ENCODE results near the gene SOST. TPM values are rescaled to one million over a fixed set of nuclear protein-coding genes. Genes with fewer than 3 reads are reported as not detected.

SOST gene
- total and polyA plus RNA-seq, 2 donors: 0.14 to 0.30 TPM

DNA sequence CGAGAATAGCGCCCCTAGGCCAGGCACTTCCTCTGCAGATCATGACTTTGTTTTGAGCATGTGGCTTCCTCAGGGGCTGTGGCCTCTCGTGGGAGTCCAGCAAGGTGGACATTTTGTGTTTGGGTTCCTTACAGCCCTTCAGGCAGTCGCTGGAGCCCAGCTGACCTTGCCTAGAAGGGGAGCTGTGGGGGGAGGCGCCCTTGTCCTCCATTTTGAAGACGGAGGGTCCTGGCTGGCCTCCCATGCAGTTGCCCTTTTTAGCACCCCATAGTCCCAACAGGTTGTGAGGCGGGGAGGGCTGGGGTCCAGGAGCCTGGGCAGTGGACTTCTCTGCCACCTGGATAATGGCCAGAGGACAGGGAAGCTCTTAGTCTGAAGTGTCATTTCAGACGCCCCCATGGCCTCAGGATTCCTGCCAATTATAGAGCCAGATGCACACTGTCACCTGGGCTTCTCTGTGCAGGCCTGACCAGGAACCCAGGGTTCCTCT lies 1.4 kb downstream of the SOST start:
- H3K27ac ChIP-seq (ENCODE audit: low read depth in 1 of 2, low read length in 1 of 2): no peak overlapping the region
- H3K4me1 ChIP-seq (ENCODE audit: control insufficient read depth in 2 of 2, insufficient read depth in 2 of 2, low read length in 2 of 2): no peaks in the 10 kb centered on the region
- no peaks in the 10 kb centered on the region for H3K9me3 ChIP-seq (ENCODE audit: control insufficient read depth in 2 of 2, insufficient read depth in 1 of 2, low read length in 1 of 2)
- H3K27me3 ChIP-seq (ENCODE audit: control insufficient read depth in 2 of 2, insufficient read depth in 1 of 2, low read length in 1 of 2): peaks cover 30 to 62% of the 10 kb centered on the region in 2 donors
- DNase-seq (ENCODE audit: low read depth in 6 of 9, low spot score in 9 of 9): no peak
- H3K36me3 ChIP-seq (ENCODE audit: control insufficient read depth in 2 of 2, insufficient read depth in 2 of 2, low read length in 1 of 2): no peaks in the 10 kb centered on the region
- H3K4me3 ChIP-seq (ENCODE audit: low read length in 2 of 2): no peak overlapping the region
- 89% methylated on average over 8 of the region's 8 CpGs for WGBS

GRCh38 chr17:43756201-43756600 lies 2.4 kb downstream of the SOST start:
- H3K36me3 ChIP-seq (ENCODE audit: control insufficient read depth in 2 of 2, insufficient read depth in 2 of 2, low read length in 1 of 2): no peaks in the 10 kb centered on the region
- H3K9me3 ChIP-seq (ENCODE audit: control insufficient read depth in 2 of 2, insufficient read depth in 1 of 2, low read length in 1 of 2): no peaks in the 10 kb centered on the region
- WGBS: 97% methylated on average over 6 of the region's 6 CpGs
- no peaks in the 10 kb centered on the region for H3K4me1 ChIP-seq (ENCODE audit: control insufficient read depth in 2 of 2, insufficient read depth in 2 of 2, low read length in 2 of 2)
- no peak overlapping the region for H3K27ac ChIP-seq (ENCODE audit: low read depth in 1 of 2, low read length in 1 of 2)
- DNase-seq (ENCODE audit: low read depth in 6 of 9, low spot score in 9 of 9): no peak
- peaks cover 30 to 62% of the 10 kb centered on the region in 2 donors for H3K27me3 ChIP-seq (ENCODE audit: control insufficient read depth in 2 of 2, insufficient read depth in 1 of 2, low read length in 1 of 2)
- no peak overlapping the region for H3K4me3 ChIP-seq (ENCODE audit: low read length in 2 of 2)

GRCh38 chr17:43755389-43755875 lies 3.2 kb downstream of the SOST start:
- Histone ChIP-seq H3K27me3 (ENCODE audit: control insufficient read depth in 2 of 2, insufficient read depth in 1 of 2, low read length in 1 of 2) (peaks cover 30 to 67% of the 10 kb centered on the region in 2 donors), H3K27ac (ENCODE audit: low read depth in 1 of 2, low read length in 1 of 2) (no peak overlapping the region), H3K4me3 (ENCODE audit: low read length in 2 of 2) (no peak overlapping the region), H3K36me3 (ENCODE audit: control insufficient read depth in 2 of 2, insufficient read depth in 2 of 2, low read length in 1 of 2) (no peaks in the 10 kb centered on the region), H3K4me1 (ENCODE audit: control insufficient read depth in 2 of 2, insufficient read depth in 2 of 2, low read length in 2 of 2) (no peaks in the 10 kb centered on the region), H3K9me3 (ENCODE audit: control insufficient read depth in 2 of 2, insufficient read depth in 1 of 2, low read length in 1 of 2) (no peaks in the 10 kb centered on the region)
- 8% methylated on average over 60 of the region's 60 CpGs for WGBS
- DNase-seq (ENCODE audit: low read depth in 6 of 9, low spot score in 9 of 9): peak in 1 of 9 donors; percentile 12

GRCh38 chr17:43754947-43755346 lies 3.6 kb downstream of the SOST start:
- Histone ChIP-seq H3K4me1 (ENCODE audit: control insufficient read depth in 2 of 2, insufficient read depth in 2 of 2, low read length in 2 of 2) (no peaks in the 10 kb centered on the region), H3K9me3 (ENCODE audit: control insufficient read depth in 2 of 2, insufficient read depth in 1 of 2, low read length in 1 of 2) (no peaks in the 10 kb centered on the region), H3K27me3 (ENCODE audit: control insufficient read depth in 2 of 2, insufficient read depth in 1 of 2, low read length in 1 of 2) (peaks cover 30 to 68% of the 10 kb centered on the region in 2 donors), H3K4me3 (ENCODE audit: low read length in 2 of 2) (no peak overlapping the region), H3K27ac (ENCODE audit: low read depth in 1 of 2, low read length in 1 of 2) (no peak overlapping the region), H3K36me3 (ENCODE audit: control insufficient read depth in 2 of 2, insufficient read depth in 2 of 2, low read length in 1 of 2) (no peaks in the 10 kb centered on the region)
- 40% methylated on average over 21 of the region's 21 CpGs for WGBS
- no peak for DNase-seq (ENCODE audit: low read depth in 6 of 9, low spot score in 9 of 9)

DNA sequence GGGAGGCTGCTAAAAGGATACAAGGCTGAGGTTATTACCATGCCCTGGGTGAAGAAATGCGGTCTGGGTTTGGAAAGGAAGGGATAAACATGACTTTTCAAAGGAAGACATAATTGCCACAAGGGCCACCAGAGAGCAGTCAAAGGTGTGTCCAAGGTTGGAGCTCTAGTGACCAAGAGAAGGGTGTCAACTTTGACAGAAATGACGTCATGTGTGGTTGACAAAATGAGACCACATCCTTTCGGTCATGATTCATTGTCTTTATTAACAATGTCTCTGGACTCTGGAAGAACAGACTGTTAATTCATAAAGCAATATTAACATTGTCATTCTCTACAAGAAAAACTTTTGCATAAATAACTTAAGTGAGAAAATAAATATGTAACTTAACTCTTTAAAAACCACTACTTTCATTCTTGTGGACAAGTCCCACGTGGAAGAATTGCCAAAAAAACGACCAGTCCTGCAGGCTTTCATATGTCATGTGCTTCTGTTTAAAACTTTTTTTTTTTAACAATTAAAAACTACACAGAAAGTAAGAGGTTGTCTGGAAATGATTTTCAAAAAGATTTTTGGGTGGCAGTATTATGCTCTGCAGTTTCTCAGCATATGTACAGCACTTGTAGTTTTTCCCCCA lies 5.0 kb downstream of the SOST start:
- Histone ChIP-seq H3K36me3 (ENCODE audit: control insufficient read depth in 2 of 2, insufficient read depth in 2 of 2, low read length in 1 of 2) (no peaks in the 10 kb centered on the region), H3K4me3 (ENCODE audit: low read length in 2 of 2) (no peak overlapping the region), H3K27ac (ENCODE audit: low read depth in 1 of 2, low read length in 1 of 2) (no peak overlapping the region), H3K27me3 (ENCODE audit: control insufficient read depth in 2 of 2, insufficient read depth in 1 of 2, low read length in 1 of 2) (peaks cover 30 to 69% of the 10 kb centered on the region in 2 donors), H3K4me1 (ENCODE audit: control insufficient read depth in 2 of 2, insufficient read depth in 2 of 2, low read length in 2 of 2) (no peaks in the 10 kb centered on the region), H3K9me3 (ENCODE audit: control insufficient read depth in 2 of 2, insufficient read depth in 1 of 2, low read length in 1 of 2) (no peaks in the 10 kb centered on the region)
- WGBS: 74% methylated on average over 5 of the region's 5 CpGs
- no peak for DNase-seq (ENCODE audit: low read depth in 6 of 9, low spot score in 9 of 9)

DNA sequence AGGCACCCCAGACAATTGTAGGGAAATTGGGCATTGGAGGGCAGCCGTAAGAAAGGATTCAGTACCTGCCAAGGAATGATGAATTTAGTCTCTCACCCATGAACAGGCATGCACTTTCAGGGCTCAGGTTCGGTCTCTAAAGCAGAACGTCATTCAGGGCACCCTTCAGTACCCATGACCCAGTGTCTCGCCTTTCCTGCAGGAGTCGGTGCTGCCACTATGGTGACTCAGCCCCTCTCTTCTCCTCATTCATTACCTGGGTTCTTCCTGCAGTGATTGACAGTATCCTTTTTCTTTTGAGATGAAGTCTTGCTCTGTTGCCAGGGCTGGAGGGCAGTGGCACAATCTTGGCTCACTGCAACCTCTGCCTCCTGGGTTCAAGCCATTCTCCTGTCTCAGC lies 8.4 kb downstream of the SOST start:
- Histone ChIP-seq H3K27ac (ENCODE audit: low read depth in 1 of 2, low read length in 1 of 2) (no peak overlapping the region), H3K9me3 (ENCODE audit: control insufficient read depth in 2 of 2, insufficient read depth in 1 of 2, low read length in 1 of 2) (no peaks in the 10 kb centered on the region), H3K4me1 (ENCODE audit: control insufficient read depth in 2 of 2, insufficient read depth in 2 of 2, low read length in 2 of 2) (no peaks in the 10 kb centered on the region), H3K4me3 (ENCODE audit: low read length in 2 of 2) (no peak overlapping the region), H3K27me3 (ENCODE audit: control insufficient read depth in 2 of 2, insufficient read depth in 1 of 2, low read length in 1 of 2) (peaks cover 14 to 44% of the 10 kb centered on the region in 2 donors), H3K36me3 (ENCODE audit: control insufficient read depth in 2 of 2, insufficient read depth in 2 of 2, low read length in 1 of 2) (no peaks in the 10 kb centered on the region)
- no peak for DNase-seq (ENCODE audit: low read depth in 6 of 9, low spot score in 9 of 9)
- whole genome bisulfite sequencing: 82% methylated on average over 5 of the region's 5 CpGs

DNA sequence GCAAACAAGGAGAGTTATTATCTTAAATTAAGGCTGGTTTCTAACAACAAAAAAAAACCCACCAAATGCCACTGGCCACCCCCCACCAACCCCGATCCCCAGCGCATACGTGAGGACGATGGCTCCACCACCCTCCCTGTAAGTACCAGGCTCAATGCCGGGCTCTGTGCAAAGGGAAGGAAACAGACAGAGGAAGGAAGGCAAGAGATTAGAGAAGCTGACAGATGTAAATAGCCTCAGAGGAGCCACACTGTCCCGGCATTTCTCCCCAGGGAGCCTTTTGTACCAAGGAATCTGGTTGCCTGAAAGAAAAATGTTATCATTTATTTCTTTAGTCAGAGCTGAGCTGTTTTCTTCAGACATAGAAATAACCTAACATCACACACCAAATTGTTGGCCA lies 13.1 kb downstream of the SOST start:
- no peak for DNase-seq (ENCODE audit: low read depth in 6 of 9, low spot score in 9 of 9)
- peaks cover 0 to 32% of the 10 kb centered on the region in 2 donors for H3K27me3 ChIP-seq (ENCODE audit: control insufficient read depth in 2 of 2, insufficient read depth in 1 of 2, low read length in 1 of 2)
- WGBS: 6% methylated on average over 6 of the region's 6 CpGs
- H3K27ac ChIP-seq (ENCODE audit: low read depth in 1 of 2, low read length in 1 of 2): no peak overlapping the region
- no peaks in the 10 kb centered on the region for H3K36me3 ChIP-seq (ENCODE audit: control insufficient read depth in 2 of 2, insufficient read depth in 2 of 2, low read length in 1 of 2)
- no peaks in the 10 kb centered on the region for H3K4me1 ChIP-seq (ENCODE audit: control insufficient read depth in 2 of 2, insufficient read depth in 2 of 2, low read length in 2 of 2)
- H3K9me3 ChIP-seq (ENCODE audit: control insufficient read depth in 2 of 2, insufficient read depth in 1 of 2, low read length in 1 of 2): no peaks in the 10 kb centered on the region
- H3K4me3 ChIP-seq (ENCODE audit: low read length in 2 of 2): no peak overlapping the region

DNA sequence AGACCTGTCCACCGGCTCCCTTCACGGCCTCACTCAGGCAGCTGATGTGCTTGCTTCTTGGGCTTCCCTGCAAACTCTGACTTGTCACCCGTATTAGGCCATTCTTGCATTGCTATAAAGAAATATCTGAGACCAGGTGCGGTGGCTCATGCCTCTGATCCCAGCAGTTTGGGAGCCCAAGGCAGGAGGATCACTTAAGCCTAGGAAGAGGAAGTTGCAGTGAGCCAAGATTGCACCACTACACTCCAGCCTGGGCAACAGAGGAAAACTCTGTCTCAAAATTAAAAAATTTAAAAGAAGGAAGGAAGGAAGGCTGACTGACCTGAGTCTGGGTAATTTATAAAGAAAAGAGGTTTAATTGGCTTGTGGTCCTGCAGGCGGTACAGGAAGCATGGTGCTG lies 17.0 kb downstream of the SOST start:
- Histone ChIP-seq H3K36me3 (ENCODE audit: control insufficient read depth in 2 of 2, insufficient read depth in 2 of 2, low read length in 1 of 2) (no peaks in the 10 kb centered on the region), H3K4me3 (ENCODE audit: low read length in 2 of 2) (no peak overlapping the region), H3K27me3 (ENCODE audit: control insufficient read depth in 2 of 2, insufficient read depth in 1 of 2, low read length in 1 of 2) (peaks cover 0 to 24% of the 10 kb centered on the region in 2 donors), H3K27ac (ENCODE audit: low read depth in 1 of 2, low read length in 1 of 2) (no peak overlapping the region), H3K9me3 (ENCODE audit: control insufficient read depth in 2 of 2, insufficient read depth in 1 of 2, low read length in 1 of 2) (no peaks in the 10 kb centered on the region), H3K4me1 (ENCODE audit: control insufficient read depth in 2 of 2, insufficient read depth in 2 of 2, low read length in 2 of 2) (no peaks in the 10 kb centered on the region)
- WGBS: 95% methylated on average over 5 of the region's 5 CpGs
- DNase-seq (ENCODE audit: low read depth in 6 of 9, low spot score in 9 of 9): no peak

GRCh38 chr17:43740541-43740940 lies 18.1 kb downstream of the SOST start:
- no peak for DNase-seq (ENCODE audit: low read depth in 6 of 9, low spot score in 9 of 9)
- Histone ChIP-seq H3K4me1 (ENCODE audit: control insufficient read depth in 2 of 2, insufficient read depth in 2 of 2, low read length in 2 of 2) (no peaks in the 10 kb centered on the region), H3K27me3 (ENCODE audit: control insufficient read depth in 2 of 2, insufficient read depth in 1 of 2, low read length in 1 of 2) (peaks cover 0 to 19% of the 10 kb centered on the region in 2 donors), H3K36me3 (ENCODE audit: control insufficient read depth in 2 of 2, insufficient read depth in 2 of 2, low read length in 1 of 2) (no peaks in the 10 kb centered on the region), H3K9me3 (ENCODE audit: control insufficient read depth in 2 of 2, insufficient read depth in 1 of 2, low read length in 1 of 2) (no peaks in the 10 kb centered on the region), H3K27ac (ENCODE audit: low read depth in 1 of 2, low read length in 1 of 2) (no peak overlapping the region), H3K4me3 (ENCODE audit: low read length in 2 of 2) (no peak overlapping the region)
- 89% methylated on average over 4 of the region's 4 CpGs for WGBS

All from thymus (tissue), 11 donors.